RWPE2 (cell line): ENCODE measurements around the gene AIRE.

ENCODE experiments used
- ATAC-seq: fragments of 200-7000 bp; cut with Tn5 transposase; 3 replicates; pipeline ENCODE4 v1.9.1; 2021; ENCODE audit warnings: low read depth
- DNase-seq: peaks from one replicate; pipeline ENCODE4 v3.0.0-alpha.2; 2020; ENCODE audit warnings: low spot score
- H3K27ac ChIP-seq: fragments of 450-650 bp; 2 replicates; pipeline ENCODE4 v1.5.1; 2017; ENCODE audit warnings: mild to moderate bottlenecking; ENCODE audit not compliant: poor library complexity, severe bottlenecking
- H3K27me3 ChIP-seq: fragments of 250-450 bp; sonication (Bioruptor Pico); 2 replicates; pipeline ENCODE4 v1.5.1; 2021; ENCODE audit warnings: mild to moderate bottlenecking, moderate library complexity; ENCODE audit not compliant: insufficient read depth, poor library complexity, severe bottlenecking
- H3K36me3 ChIP-seq: fragments of 250-450 bp; sonication (Bioruptor Pico); 2 replicates; pipeline ENCODE4 v1.5.1; 2020; ENCODE audit warnings: low read depth, mild to moderate bottlenecking, moderate library complexity
- H3K4me1 ChIP-seq: fragments of 250-450 bp; sonication (Bioruptor Pico); 2 replicates; pipeline ENCODE4 v1.5.1; 2021; ENCODE audit warnings: mild to moderate bottlenecking, moderate library complexity; ENCODE audit not compliant: insufficient read depth, poor library complexity, severe bottlenecking
- H3K4me3 ChIP-seq: fragments of 250-450 bp; sonication (Bioruptor Pico); 2 replicates; pipeline ENCODE4 v1.5.1; 2021; ENCODE audit warnings: mild to moderate bottlenecking, moderate library complexity; ENCODE audit not compliant: severe bottlenecking
- H3K9me3 ChIP-seq: fragments of 250-450 bp; sonication (Bioruptor Pico); 2 replicates; pipeline ENCODE4 v1.5.1; 2021; ENCODE audit warnings: mild to moderate bottlenecking, moderate library complexity; ENCODE audit not compliant: severe bottlenecking
- CTCF ChIP-seq: fragments of 450-650 bp; IDR thresholded peaks from one replicate; pipeline ENCODE4 v1.5.1; 2017; ENCODE audit warnings: mild to moderate bottlenecking, moderate library complexity; ENCODE audit not compliant: poor library complexity, severe bottlenecking

Gene AIRE

GRCh38 chr21:44313451-44313850 lies 27.8 kb downstream of the AIRE start:
- Histone ChIP-seq H3K27ac (no peak overlapping the region), H3K36me3 (peaks cover 32% of the 10 kb centered on the region), H3K4me3 (no peak overlapping the region), H3K27me3 (no peaks in the 10 kb centered on the region), H3K9me3 (no peaks in the 10 kb centered on the region), H3K4me1 (no peaks in the 10 kb centered on the region)
- no peak for TF ChIP-seq CTCF
- DNase-seq: no peak
- ATAC-seq: no peak

- no peaks in the 10 kb centered on the region for H3K4me1 ChIP-seq
- no peak for DNase-seq
- H3K27ac ChIP-seq: no peak overlapping the region
- H3K9me3 ChIP-seq: no peaks in the 10 kb centered on the region
- ATAC-seq: no peak
- no peaks in the 10 kb centered on the region for H3K27me3 ChIP-seq
- no peak overlapping the region for H3K4me3 ChIP-seq
- peaks cover 32% of the 10 kb centered on the region for H3K36me3 ChIP-seq
- no peak for TF ChIP-seq CTCF
These were observed 28.5 kb downstream of the AIRE start for GRCh38 chr21:44314128-44314527.

- H3K36me3 ChIP-seq: peaks cover 32% of the 10 kb centered on the region
- no peaks in the 10 kb centered on the region for H3K4me1 ChIP-seq
- no peak for DNase-seq
- no peak overlapping the region for H3K27ac ChIP-seq
- no peak overlapping the region for H3K4me3 ChIP-seq
- H3K27me3 ChIP-seq: no peaks in the 10 kb centered on the region
- no peak for TF ChIP-seq CTCF
- no peaks in the 10 kb centered on the region for H3K9me3 ChIP-seq
- no peak for ATAC-seq
These were observed 28.9 kb downstream of the AIRE start for GRCh38 chr21:44314561-44314960.

- Histone ChIP-seq H3K4me1 (no peaks in the 10 kb centered on the region), H3K9me3 (no peaks in the 10 kb centered on the region), H3K36me3 (peaks cover 32% of the 10 kb centered on the region), H3K27me3 (no peaks in the 10 kb centered on the region), H3K27ac (no peak overlapping the region), H3K4me3 (no peak overlapping the region)
- no peak for TF ChIP-seq CTCF
- no peak; the same call in 2 of the 3 replicates for ATAC-seq
- DNase-seq: no peak
These were observed 30.1 kb downstream of the AIRE start for GRCh38 chr21:44315691-44316203.

- Histone ChIP-seq H3K36me3 (peaks cover 26% of the 10 kb centered on the region), H3K9me3 (no peaks in the 10 kb centered on the region), H3K4me1 (no peaks in the 10 kb centered on the region), H3K27me3 (no peaks in the 10 kb centered on the region), H3K4me3 (no peak overlapping the region), H3K27ac (no peak overlapping the region)
- ATAC-seq (no peak), DNase-seq (no peak)
- TF ChIP-seq CTCF: no peak
These were observed 30.7 kb downstream of the AIRE start for GRCh38 chr21:44316277-44316900.
